CD14-positive monocyte (primary cell): Measurements from ENCODE around the gene PCDHAC2. TPM values are rescaled to one million over a fixed set of nuclear protein-coding genes. Genes with fewer than 3 reads are reported as not detected.

Experiments used
- DNase-seq, 3 donors: peaks; one replicate each; pipeline ENCODE4 v3.0.0-alpha.2; 2011 to 2022
- H2AFZ ChIP-seq: 2 replicates; pipeline ENCODE4 v1.6.0; 2012; ENCODE audit warnings: mild to moderate bottlenecking, low read depth, low read length, inconsistent platforms; ENCODE audit not compliant: insufficient read depth, poor library complexity, severe bottlenecking
- H3K27ac ChIP-seq, 2 donors: 1 replicate in 1 of 2; 2 replicates in 1 of 2; pipeline ENCODE4 v1.5.1; 2012 to 2013; ENCODE audit warnings: low read length in 2 of 2, control low read depth in 1 of 2, inconsistent platforms in 1 of 2, low read depth in 1 of 2, mild to moderate bottlenecking in 1 of 2
- H3K27me3 ChIP-seq, 2 donors: one replicate each; pipeline versions ENCODE4 v1.6.0 to v1.6.1; 2011 to 2013; ENCODE audit warnings: low read length in 2 of 2; ENCODE audit not compliant: control insufficient read depth in 2 of 2, insufficient read depth in 2 of 2
- H3K36me3 ChIP-seq, 2 donors: replicated peaks in 1 of 2; 1 replicate in 1 of 2; 2 replicates in 1 of 2; pipeline versions ENCODE4 v1.5.1 to v1.6.1; 2012 to 2013; ENCODE audit warnings: low read length in 2 of 2, control low read depth in 1 of 2, inconsistent platforms in 1 of 2, mild to moderate bottlenecking in 1 of 2; ENCODE audit not compliant: insufficient read depth in 2 of 2, control insufficient read depth in 1 of 2
- H3K4me1 ChIP-seq, 2 donors: 1 replicate in 1 of 2; 2 replicates in 1 of 2; pipeline versions ENCODE4 v1.5.1 to v1.6.1; 2012 to 2013; ENCODE audit warnings: low read length in 2 of 2, control low read depth in 1 of 2, inconsistent platforms in 1 of 2, mild to moderate bottlenecking in 1 of 2, moderate library complexity in 1 of 2; ENCODE audit not compliant: insufficient read depth in 2 of 2, control insufficient read depth in 1 of 2
- H3K4me2 ChIP-seq: replicated peaks from 2 replicates; pipeline ENCODE3; 2012; ENCODE audit warnings: low read length, moderate library complexity, mild to moderate bottlenecking; ENCODE audit not compliant: poor library complexity, severe bottlenecking; ENCODE audit errors: extremely low read depth
- H3K4me3 ChIP-seq, 3 experiments: fragments of 200-600 bp in 1 of 3; sonication (generic) in 1 of 3; replicated peaks in 1 of 3; 1 replicate in 2 of 3; 2 replicates in 1 of 3; pipeline ENCODE4 v1.5.1; 2011 to 2013; ENCODE audit warnings: low read length in 3 of 3, mild to moderate bottlenecking in 3 of 3, control low read depth in 2 of 3, low read depth in 2 of 3, inconsistent platforms in 1 of 3, moderate library complexity in 1 of 3
- H3K79me2 ChIP-seq: 2 replicates; pipeline ENCODE4 v1.6.0; 2012; ENCODE audit warnings: mild to moderate bottlenecking, control low read depth, inconsistent platforms, low read length, moderate library complexity; ENCODE audit not compliant: insufficient read depth
- H3K9ac ChIP-seq: 2 replicates; pipeline ENCODE4 v1.6.0; 2017; ENCODE audit warnings: low read length, mild to moderate bottlenecking; ENCODE audit not compliant: insufficient read depth, poor library complexity, severe bottlenecking
- H3K9me3 ChIP-seq, 2 donors: replicated peaks in 1 of 2; 1 replicate in 1 of 2; 2 replicates in 1 of 2; pipeline versions ENCODE4 v1.5.1 to v1.6.1; 2012 to 2013; ENCODE audit warnings: low read length in 2 of 2, control low read depth in 1 of 2; ENCODE audit not compliant: control insufficient read depth in 1 of 2, insufficient read depth in 1 of 2
- H4K20me1 ChIP-seq: 2 replicates; pipeline ENCODE4 v1.6.0; 2012; ENCODE audit warnings: mild to moderate bottlenecking, low read length, control low read depth, moderate library complexity; ENCODE audit not compliant: insufficient read depth
- H3K27ac Mint-ChIP-seq, 7 donors: one replicate each; pipeline ENCODE4 v1.8.0; 2020; ENCODE audit warnings: mild to moderate bottlenecking in 7 of 7, mixed read lengths in 7 of 7, moderate library complexity in 6 of 7, inconsistent platforms in 2 of 7
- H3K27me3 Mint-ChIP-seq, 3 donors: one replicate each; pipeline ENCODE4 v1.8.0; 2021 to 2022; ENCODE audit warnings: low read depth in 3 of 3, mild to moderate bottlenecking in 3 of 3, mixed read lengths in 3 of 3, moderate library complexity in 3 of 3, inconsistent platforms in 1 of 3
- H3K36me3 Mint-ChIP-seq, 2 donors: one replicate each; pipeline ENCODE4 v1.8.0; 2020; ENCODE audit warnings: mixed read lengths in 2 of 2, inconsistent platforms in 1 of 2, mild to moderate bottlenecking in 1 of 2
- H3K4me1 Mint-ChIP-seq: one replicate; pipeline ENCODE4 v1.8.0; 2020; ENCODE audit warnings: mild to moderate bottlenecking, mixed read lengths
- H3K4me3 Mint-ChIP-seq, 2 donors: one replicate each; pipeline ENCODE4 v1.8.0; 2020; ENCODE audit warnings: mild to moderate bottlenecking in 2 of 2, mixed read lengths in 2 of 2, moderate library complexity in 1 of 2
- H3K9me3 Mint-ChIP-seq, 7 donors: one replicate each; pipeline ENCODE4 v1.8.0; 2020 to 2022; ENCODE audit warnings: mixed read lengths in 7 of 7, mild to moderate bottlenecking in 6 of 7, moderate library complexity in 6 of 7, inconsistent platforms in 2 of 7
- WGBS: methylation state at CpG from one replicate; pipeline ENCODE4 v1.1.5; 2013; ENCODE audit warnings: missing lambda C conversion rate; ENCODE audit not compliant: insufficient coverage; 5-methylcytosine and 5-hydroxymethylcytosine counted together
- intact Hi-C, 2 donors: fragments of 100-400 bp; cut with micrococcal nuclease; formaldehyde crosslinking; loops; one replicate each; pipeline versions ENCODE4 v1.15.0 to v1.15.1; 2023
- polyA plus RNA-seq, 3 donors: library from polyadenylated mRNA; depleted of rRNA in 1 of 3; unstranded in 2 of 3; stranded (reverse) in 1 of 3; fragments of 300-500 nt in 2 of 3; fragments of >200 nt in 1 of 3; fragmentation: Illumina TruSeq in 2 of 3; gene quantifications; 1 replicate in 2 of 3; 2 replicates in 1 of 3; pipeline ENCODE4 v1.2.3, GENCODE V29; 2012 to 2021
- TF ChIP-seq, protein P1 (sequence below): fragments of 200-600 bp; IDR thresholded peaks from one replicate; pipeline ENCODE4 v1.8.0; 2022; ENCODE audit warnings: antibody characterized with exemption, mild to moderate bottlenecking

The PCDHAC2 gene
- polyA plus RNA-seq, 3 donors = not detected

DNA sequence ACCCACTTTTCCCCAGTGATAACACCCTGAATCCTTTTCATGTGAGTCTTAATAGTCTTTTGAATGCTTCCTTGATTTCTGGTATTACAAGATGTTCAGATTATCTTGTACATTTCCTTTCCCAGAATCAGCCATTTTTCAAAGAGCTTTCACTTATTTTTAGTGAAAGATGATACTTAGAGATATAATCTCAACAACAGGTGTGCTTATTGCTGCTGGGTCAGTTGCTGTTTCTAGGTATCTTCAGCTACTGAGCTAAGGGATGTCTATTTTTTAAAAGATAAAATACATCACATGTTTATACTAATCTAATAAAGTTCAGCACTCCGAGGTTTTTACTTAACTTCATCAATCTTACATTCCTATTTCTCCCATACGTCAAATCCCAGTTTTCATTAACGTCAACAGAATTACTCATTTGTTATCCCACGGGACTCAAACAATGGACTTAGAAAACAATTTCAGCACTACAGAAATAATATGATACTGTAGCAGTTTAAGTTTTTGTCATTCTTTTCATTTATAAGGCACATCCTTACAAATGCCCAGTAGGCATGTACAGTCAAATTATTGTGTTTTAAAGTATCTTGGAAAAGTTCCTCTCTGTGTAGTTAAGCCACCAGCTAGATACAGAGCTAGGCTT, 31.2 kb upstream of the PCDHAC2 start:
- intact Hi-C loops = no loop called here
- no peaks in the 10 kb centered on the region for H3K27me3 ChIP-seq
- H3K9ac ChIP-seq = no peak overlapping the region
- no peak overlapping the region for H3K4me2 ChIP-seq
- no peaks in the 10 kb centered on the region for H3K79me2 ChIP-seq
- TF ChIP-seq, protein P1, sequence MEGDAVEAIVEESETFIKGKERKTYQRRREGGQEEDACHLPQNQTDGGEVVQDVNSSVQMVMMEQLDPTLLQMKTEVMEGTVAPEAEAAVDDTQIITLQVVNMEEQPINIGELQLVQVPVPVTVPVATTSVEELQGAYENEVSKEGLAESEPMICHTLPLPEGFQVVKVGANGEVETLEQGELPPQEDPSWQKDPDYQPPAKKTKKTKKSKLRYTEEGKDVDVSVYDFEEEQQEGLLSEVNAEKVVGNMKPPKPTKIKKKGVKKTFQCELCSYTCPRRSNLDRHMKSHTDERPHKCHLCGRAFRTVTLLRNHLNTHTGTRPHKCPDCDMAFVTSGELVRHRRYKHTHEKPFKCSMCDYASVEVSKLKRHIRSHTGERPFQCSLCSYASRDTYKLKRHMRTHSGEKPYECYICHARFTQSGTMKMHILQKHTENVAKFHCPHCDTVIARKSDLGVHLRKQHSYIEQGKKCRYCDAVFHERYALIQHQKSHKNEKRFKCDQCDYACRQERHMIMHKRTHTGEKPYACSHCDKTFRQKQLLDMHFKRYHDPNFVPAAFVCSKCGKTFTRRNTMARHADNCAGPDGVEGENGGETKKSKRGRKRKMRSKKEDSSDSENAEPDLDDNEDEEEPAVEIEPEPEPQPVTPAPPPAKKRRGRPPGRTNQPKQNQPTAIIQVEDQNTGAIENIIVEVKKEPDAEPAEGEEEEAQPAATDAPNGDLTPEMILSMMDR = no peak
- no peaks in the 10 kb centered on the region for H3K36me3 ChIP-seq
- no peak overlapping the region for H3K4me3 ChIP-seq
- WGBS = 75% methylated on average over 2 of the region's 4 CpGs
- H3K9me3 ChIP-seq = peaks cover 0 to 4% of the 10 kb centered on the region in 2 donors
- no peaks in the 10 kb centered on the region for H3K4me1 ChIP-seq
- no peak overlapping the region for H2AFZ ChIP-seq
- Mint-ChIP-seq H3K27me3 (peaks cover 0 to 2% (median 0%) of the 10 kb centered on the region in 3 donors), H3K36me3 (no peaks in the 10 kb centered on the region), H3K27ac (no peak overlapping the region), H3K9me3 (peaks cover 0 to 5% (median 0%) of the 10 kb centered on the region in 7 donors), H3K4me1 (no peaks in the 10 kb centered on the region), H3K4me3 (no peak overlapping the region)
- DNase-seq = no peak
- no peaks in the 10 kb centered on the region for H4K20me1 ChIP-seq
- H3K27ac ChIP-seq = no peak overlapping the region

DNA sequence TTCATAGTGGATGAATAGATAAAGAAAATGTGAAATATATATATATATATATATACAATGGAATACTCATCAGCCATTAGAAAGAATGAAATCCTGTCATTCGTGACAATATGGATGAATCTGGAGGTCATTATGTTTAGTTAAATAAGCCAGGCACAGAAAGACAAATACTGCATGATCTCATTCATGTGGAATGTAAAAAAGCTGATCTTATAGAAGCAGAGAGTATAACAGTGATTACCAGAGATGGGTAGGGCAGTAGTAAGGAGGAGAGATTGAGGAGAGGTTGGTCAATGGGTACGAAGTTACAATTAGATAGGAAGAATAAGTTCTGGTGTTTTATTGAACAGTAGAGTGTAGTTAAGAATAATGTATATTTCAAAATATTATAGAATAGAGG, 19.7 kb upstream of the PCDHAC2 start:
- Histone ChIP-seq H3K4me3 (no peak overlapping the region), H3K79me2 (no peaks in the 10 kb centered on the region), H2AFZ (no peak overlapping the region), H3K27ac (no peak overlapping the region), H3K9me3 (peaks cover 10% of the 10 kb centered on the region in 2 donors), H3K9ac (no peak overlapping the region), H4K20me1 (no peaks in the 10 kb centered on the region), H3K4me2 (no peak overlapping the region), H3K27me3 (no peaks in the 10 kb centered on the region), H3K36me3 (no peaks in the 10 kb centered on the region), H3K4me1 (no peaks in the 10 kb centered on the region)
- TF ChIP-seq, protein P1 = no peak
- Mint-ChIP-seq H3K4me1 (no peaks in the 10 kb centered on the region), H3K4me3 (no peak overlapping the region), H3K9me3 (peaks cover 3 to 13% (median 10%) of the 10 kb centered on the region in 7 donors), H3K27me3 (no peaks in the 10 kb centered on the region), H3K36me3 (no peaks in the 10 kb centered on the region), H3K27ac (no peak overlapping the region)
- 71% methylated on average over 1 of the region's 2 CpGs for WGBS
- intact Hi-C loops = no loop called here
- no peak for DNase-seq
